MCF 10A (cell line): ENCODE data around the gene HOMEZ. TPM values are rescaled to one million over a fixed set of nuclear protein-coding genes. Genes with fewer than 3 reads are reported as not detected.
"Not testable (repeated sequence)": the region's sequence is repeated elsewhere in the genome, so short reads cannot be mapped to it uniquely, and the experiment has no call there.

Source experiments
- BruUV-seq: library from RNA; stranded (reverse); fragments of 400-500 nt; replicated peaks from 2 replicates; lab custom pipeline; 2021; lab: Mats Ljungman, UMichigan
- CTCF ChIA-PET: fragments of 300-600 bp; sonication (Branson Sonifier 250); formaldehyde crosslinking; extraction: SDS; loops from one replicate; lab custom pipeline; 2021; ENCODE audit warnings: antibody characterized with exemption, inconsistent platforms; lab: Yijun Ruan, JAX
- POLR2A ChIA-PET: fragments of 300-600, 350-650 bp; sonication (Branson Sonifier 250); formaldehyde crosslinking; extraction: SDS; loops from one replicate; lab custom pipeline; 2020; ENCODE audit warnings: antibody characterized with exemption, inconsistent platforms; lab: Yijun Ruan, JAX
- DNase-seq: peaks from one replicate; pipeline ENCODE4 v3.0.0-alpha.2; 2018; ENCODE audit not compliant: unreplicated experiment
- H3K27ac Mint-ChIP-seq: one replicate; pipeline ENCODE4 v1.8.0; 2022; ENCODE audit warnings: mild to moderate bottlenecking, low read depth, mixed read lengths; ENCODE audit not compliant: unreplicated experiment
- H3K27me3 Mint-ChIP-seq: one replicate; pipeline ENCODE4 v1.8.0; 2022; ENCODE audit warnings: mixed read lengths; ENCODE audit not compliant: insufficient read depth, unreplicated experiment
- H3K36me3 Mint-ChIP-seq: one replicate; pipeline ENCODE4 v1.8.0; 2022; ENCODE audit warnings: mild to moderate bottlenecking, moderate library complexity, mixed read lengths; ENCODE audit not compliant: insufficient read depth, unreplicated experiment
- H3K4me1 Mint-ChIP-seq: one replicate; pipeline ENCODE4 v1.8.0; 2022; ENCODE audit warnings: mixed read lengths; ENCODE audit not compliant: insufficient read depth, unreplicated experiment
- H3K4me3 Mint-ChIP-seq: one replicate; pipeline ENCODE4 v1.8.0; 2022; ENCODE audit warnings: mild to moderate bottlenecking, moderate library complexity, mixed read lengths; ENCODE audit not compliant: unreplicated experiment
- H3K9me3 Mint-ChIP-seq: one replicate; pipeline ENCODE4 v1.8.0; 2022; ENCODE audit warnings: mixed read lengths; ENCODE audit not compliant: unreplicated experiment
- intact Hi-C: fragments of 100-400 bp; cut with micrococcal nuclease; formaldehyde crosslinking; loops from 2 replicates; pipeline ENCODE4 v1.14.1; 2022
- total RNA-seq: library from RNA; stranded (reverse); gene quantifications from 2 replicates; pipeline ENCODE4 v1.2.3, GENCODE V29; 2022
- TF ChIP-seq, protein P1 (sequence below): fragments of 200-600 bp; IDR thresholded peaks from one replicate; pipeline ENCODE4 v1.8.0; 2022; ENCODE audit warnings: antibody characterized with exemption, mild to moderate bottlenecking; ENCODE audit not compliant: unreplicated experiment

The HOMEZ gene
- total RNA-seq, 1 experiment from 2014 or later = 9.3 TPM

DNA sequence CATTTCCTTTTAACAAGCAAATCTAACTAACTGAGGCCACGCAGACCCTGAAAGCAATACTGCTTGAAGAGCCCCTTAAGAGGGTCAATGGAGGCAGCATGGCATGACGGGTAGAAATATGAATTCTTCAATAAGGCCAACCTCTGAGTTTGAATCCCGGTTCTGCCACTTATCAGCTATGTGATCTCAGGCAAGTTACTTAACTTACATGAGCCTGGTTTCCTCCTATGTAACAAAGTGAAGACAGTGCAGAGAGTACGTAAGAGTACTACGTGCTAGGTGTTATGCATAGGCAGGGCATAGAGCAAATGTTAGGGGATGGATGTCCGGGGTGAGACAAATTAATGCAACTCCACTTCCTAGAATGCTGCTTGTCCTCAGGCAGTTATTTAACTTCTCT is 4.7 kb downstream of the HOMEZ start:
- intact Hi-C loops = no loop called here

DNA sequence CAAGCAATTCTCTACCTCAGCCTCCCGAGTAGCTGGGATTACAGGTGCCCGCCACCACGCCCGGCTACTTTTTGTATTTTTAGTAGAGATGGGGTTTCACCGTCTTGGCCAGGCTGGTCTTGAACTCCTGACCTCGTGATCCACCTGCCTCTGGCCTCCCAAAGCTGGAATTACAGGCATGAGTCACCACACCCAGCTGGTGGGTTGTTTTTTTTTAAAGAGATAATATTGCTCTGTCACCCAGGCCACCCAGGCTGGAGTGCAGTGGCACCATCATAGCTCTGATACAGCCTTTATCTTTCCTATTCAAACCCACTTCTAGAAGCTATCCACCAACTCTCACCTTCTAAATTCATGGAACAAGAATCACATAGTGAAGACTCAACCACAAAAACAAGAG is 8.0 kb downstream of the HOMEZ start:
- H3K4me1 Mint-ChIP-seq, DNase-seq, H3K36me3 Mint-ChIP-seq, H3K9me3 Mint-ChIP-seq, H3K4me3 Mint-ChIP-seq, intact Hi-C loops, H3K27me3 Mint-ChIP-seq, H3K27ac Mint-ChIP-seq, BruUV-seq: not testable (repeated sequence)
- CTCF ChIA-PET = interaction anchor here (1.0 to 4.4 kb wide), 6 partner anchors 11 to 102 kb away, joined by 3 to 23 read pairs (median 4); partner anchors contain the start of gene PABPN1
- POLR2A ChIA-PET = interaction anchor here (0.6 to 1.8 kb wide), 3 partner anchors 8 to 158 kb away, joined by 3 to 5 read pairs (median 3); partner anchors contain the start of genes HOMEZ and PABPN1

More for the DNA sequence above, 4.7 kb downstream of the HOMEZ start:
- BruUV-seq = no TSS peak
- DNase-seq = no peak
- CTCF ChIA-PET = interaction anchor here (0.7 to 2.0 kb wide), 6 partner anchors 11 to 160 kb away, joined by 3 to 7 read pairs (median 3); no protein-coding TSS in a partner anchor
- Mint-ChIP-seq H3K4me1 (peaks cover 8% of the 10 kb centered on the region), H3K27ac (no peak overlapping the region), H3K9me3 (no peaks in the 10 kb centered on the region), H3K36me3 (no peaks in the 10 kb centered on the region), H3K4me3 (no peak overlapping the region), H3K27me3 (no peaks in the 10 kb centered on the region)
- TF ChIP-seq, protein P1, sequence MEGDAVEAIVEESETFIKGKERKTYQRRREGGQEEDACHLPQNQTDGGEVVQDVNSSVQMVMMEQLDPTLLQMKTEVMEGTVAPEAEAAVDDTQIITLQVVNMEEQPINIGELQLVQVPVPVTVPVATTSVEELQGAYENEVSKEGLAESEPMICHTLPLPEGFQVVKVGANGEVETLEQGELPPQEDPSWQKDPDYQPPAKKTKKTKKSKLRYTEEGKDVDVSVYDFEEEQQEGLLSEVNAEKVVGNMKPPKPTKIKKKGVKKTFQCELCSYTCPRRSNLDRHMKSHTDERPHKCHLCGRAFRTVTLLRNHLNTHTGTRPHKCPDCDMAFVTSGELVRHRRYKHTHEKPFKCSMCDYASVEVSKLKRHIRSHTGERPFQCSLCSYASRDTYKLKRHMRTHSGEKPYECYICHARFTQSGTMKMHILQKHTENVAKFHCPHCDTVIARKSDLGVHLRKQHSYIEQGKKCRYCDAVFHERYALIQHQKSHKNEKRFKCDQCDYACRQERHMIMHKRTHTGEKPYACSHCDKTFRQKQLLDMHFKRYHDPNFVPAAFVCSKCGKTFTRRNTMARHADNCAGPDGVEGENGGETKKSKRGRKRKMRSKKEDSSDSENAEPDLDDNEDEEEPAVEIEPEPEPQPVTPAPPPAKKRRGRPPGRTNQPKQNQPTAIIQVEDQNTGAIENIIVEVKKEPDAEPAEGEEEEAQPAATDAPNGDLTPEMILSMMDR = no peak
- POLR2A ChIA-PET = no interaction called here

DNA sequence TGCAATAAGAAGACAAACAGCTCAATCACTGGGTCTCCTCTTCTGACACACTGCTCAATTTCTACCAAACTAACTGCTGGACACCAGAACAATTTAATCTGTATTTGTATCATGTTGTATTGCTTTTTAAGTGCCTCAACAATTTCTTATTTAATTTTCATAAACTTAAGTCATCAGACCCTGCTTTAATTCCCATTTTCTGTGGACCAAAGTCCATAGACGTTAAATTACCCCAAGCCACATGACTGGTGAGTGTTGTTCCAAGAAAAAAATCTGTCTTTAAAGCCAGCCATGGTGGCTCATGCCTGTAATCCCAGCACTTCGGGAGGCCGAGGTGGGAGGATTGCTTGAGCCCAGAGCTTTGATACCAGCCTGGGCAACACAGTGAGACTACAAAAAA is 8.7 kb downstream of the HOMEZ start:
- DNase-seq = no peak
- Mint-ChIP-seq H3K9me3 (no peaks in the 10 kb centered on the region), H3K4me1 (no peaks in the 10 kb centered on the region), H3K27me3 (no peaks in the 10 kb centered on the region), H3K27ac (no peak overlapping the region), H3K4me3 (no peak overlapping the region), H3K36me3 (peaks cover 5% of the 10 kb centered on the region)
- ChIA-PET CTCF (interaction anchor here (0.6 to 4.4 kb wide), 7 partner anchors 11 to 103 kb away, joined by 3 to 23 read pairs (median 3); no protein-coding TSS in a partner anchor), POLR2A (interaction anchor here (0.7 to 1.8 kb wide), 3 partner anchors 9 to 33 kb away, joined by 3 to 5 read pairs (median 3); partner anchors contain the start of gene HOMEZ)
- no TSS peak for BruUV-seq
- TF ChIP-seq, protein P1 = no peak
- intact Hi-C loops = no loop called here

DNA sequence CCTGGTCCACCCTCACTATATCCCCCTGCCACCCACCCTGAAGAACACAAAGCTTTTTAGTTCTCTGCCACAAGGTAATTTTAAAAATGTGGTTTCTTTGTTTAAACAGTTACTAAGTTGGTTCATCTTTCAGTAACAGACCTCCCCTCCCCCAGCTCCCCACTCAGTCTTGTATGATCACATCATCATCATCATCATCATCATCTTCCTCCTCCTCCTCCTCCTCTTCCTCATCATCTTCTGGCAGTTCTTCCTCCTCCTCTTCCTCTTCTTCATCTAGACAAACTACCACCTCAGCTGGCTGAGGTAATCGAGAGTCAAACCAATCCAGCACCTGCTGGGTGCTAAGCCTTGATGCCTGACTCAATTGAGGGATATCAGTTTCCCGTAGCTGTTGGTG is 10.5 kb downstream of the HOMEZ start:
- no peaks in the 10 kb centered on the region for H3K27me3 Mint-ChIP-seq
- TF ChIP-seq, protein P1 = no peak
- no TSS peak for BruUV-seq
- intact Hi-C loops = no loop called here
- H3K4me3 Mint-ChIP-seq = no peak overlapping the region
- H3K36me3 Mint-ChIP-seq = peaks cover 5% of the 10 kb centered on the region
- no peaks in the 10 kb centered on the region for H3K4me1 Mint-ChIP-seq
- DNase-seq = no peak
- ChIA-PET POLR2A (interaction anchor here (2.0 kb wide), 1 partner anchor 46 kb away, joined by 5 read pairs; the partner anchor contains the start of gene PABPN1), CTCF (interaction anchor here (0.6 to 4.4 kb wide), 9 partner anchors 8 to 682 kb away, joined by 3 to 23 read pairs (median 4); no protein-coding TSS in a partner anchor)
- H3K27ac Mint-ChIP-seq = no peak overlapping the region
- H3K9me3 Mint-ChIP-seq = no peaks in the 10 kb centered on the region
